ENCODE data around the gene EEF1AKMT4. TPM values are rescaled to one million over a fixed set of nuclear protein-coding genes. Genes with fewer than 3 reads are reported as not detected.

Gene EEF1AKMT4
- total RNA-seq, 1 donor from 2014 or later, result 15.2 TPM

GRCh38 chr3:184305577-184305976 lies 56.1 kb downstream of the EEF1AKMT4 start:
- Mint-ChIP-seq H3K27me3 (ENCODE audit: insufficient read depth) (no peaks in the 10 kb centered on the region), H3K36me3 (ENCODE audit: low read depth) (peaks cover 74% of the 10 kb centered on the region)

DNA sequence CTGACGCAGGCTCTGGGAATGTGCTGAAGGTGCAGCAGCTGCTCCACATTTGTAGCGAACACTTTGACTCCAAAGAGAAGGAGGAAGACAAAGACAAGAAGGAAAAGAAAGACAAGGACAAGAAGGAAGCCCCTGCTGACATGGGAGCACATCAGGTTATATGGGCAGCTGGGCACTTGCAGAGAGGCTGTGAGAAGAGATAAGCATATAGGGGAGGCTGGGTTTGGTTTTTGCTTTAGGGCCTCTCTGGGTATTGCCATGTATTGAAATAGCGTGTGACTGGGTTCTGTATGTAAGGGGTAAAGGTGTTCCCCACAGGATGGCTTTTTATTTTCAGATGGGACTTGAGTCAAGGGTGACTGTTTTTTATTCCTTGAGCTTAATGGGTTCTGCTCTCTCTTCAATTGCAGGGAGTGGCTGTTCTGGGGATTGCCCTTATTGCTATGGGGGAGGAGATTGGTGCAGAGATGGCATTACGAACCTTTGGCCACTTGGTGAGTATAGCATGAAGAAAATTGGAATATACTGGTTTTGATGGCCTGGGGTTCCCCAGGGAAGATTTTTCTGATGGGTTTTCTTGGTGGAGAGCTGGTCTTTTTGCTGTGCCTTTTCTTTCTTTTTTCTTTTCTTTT lies 57.0 kb downstream of the EEF1AKMT4 start:
- H3K36me3 Mint-ChIP-seq (ENCODE audit: low read depth), result peaks cover 68% of the 10 kb centered on the region
- H3K4me3 Mint-ChIP-seq, result no peak overlapping the region
- H3K27ac Mint-ChIP-seq, result no peak overlapping the region
- no peaks in the 10 kb centered on the region for H3K9me3 Mint-ChIP-seq
- H3K27me3 Mint-ChIP-seq (ENCODE audit: insufficient read depth), result no peaks in the 10 kb centered on the region
- peaks cover 17% of the 10 kb centered on the region for H3K4me1 Mint-ChIP-seq (ENCODE audit: low read depth)
- intact Hi-C loops (cut with micrococcal nuclease), result no loop called here
- DNase-seq (ENCODE audit: low spot score), result no peak

More at GRCh38 chr3:184305577-184305976, 56.1 kb downstream of the EEF1AKMT4 start:
- no peak overlapping the region for H3K4me3 Mint-ChIP-seq
- intact Hi-C loops (cut with micrococcal nuclease), result no loop called here
- no peak overlapping the region for H3K27ac Mint-ChIP-seq
- H3K4me1 Mint-ChIP-seq (ENCODE audit: low read depth), result peaks cover 21% of the 10 kb centered on the region
- DNase-seq (ENCODE audit: low spot score), result no peak
- no peaks in the 10 kb centered on the region for H3K9me3 Mint-ChIP-seq

- intact Hi-C loops (cut with micrococcal nuclease), result no loop called here
- Mint-ChIP-seq H3K9me3 (no peaks in the 10 kb centered on the region), H3K27ac (no peak overlapping the region), H3K4me3 (no peak overlapping the region), H3K36me3 (ENCODE audit: low read depth) (peaks cover 56% of the 10 kb centered on the region), H3K27me3 (ENCODE audit: insufficient read depth) (no peaks in the 10 kb centered on the region), H3K4me1 (ENCODE audit: low read depth) (peaks cover 14% of the 10 kb centered on the region)
- no peak for DNase-seq (ENCODE audit: low spot score)
Measured at GRCh38 chr3:184307915-184308314, 58.4 kb downstream of the EEF1AKMT4 start.

Other genes with a start within 250 kb of the EEF1AKMT4 start
- 18.0 and 18.7 TPM in 2 replicates for gene ABCC5, start 231.8 kb upstream of the EEF1AKMT4 start, total RNA-seq
- gene HTR3D, start 217.9 kb upstream of the EEF1AKMT4 start, total RNA-seq, result not detected in 2 replicates
- gene HTR3C, start 196.6 kb upstream of the EEF1AKMT4 start, total RNA-seq, result not detected in 2 replicates
- gene HTR3E, start 152.6 kb upstream of the EEF1AKMT4 start, total RNA-seq, result not detected in 2 replicates
- gene EIF2B5, start 114.3 kb upstream of the EEF1AKMT4 start, total RNA-seq, result 75.6 and 75.9 TPM in 2 replicates
- gene DVL3, start 94.3 kb upstream of the EEF1AKMT4 start, total RNA-seq, result 59.4 and 61.5 TPM in 2 replicates
- 235 and 238 TPM in 2 replicates for gene AP2M1, start 74.8 kb upstream of the EEF1AKMT4 start, total RNA-seq
- gene ABCF3, start 63.5 kb upstream of the EEF1AKMT4 start, total RNA-seq, result 75.2 and 76.4 TPM in 2 replicates
- not detected in 2 replicates for gene VWA5B2, start 20.1 kb upstream of the EEF1AKMT4 start, total RNA-seq
- 86.7 and 89.3 TPM in 2 replicates for gene ALG3, start 710 bp upstream of the EEF1AKMT4 start, total RNA-seq
- 0.15 and 0.52 TPM in 2 replicates for gene CAMK2N2, start 11.9 kb downstream of the EEF1AKMT4 start, total RNA-seq
- gene ECE2, start 26.4 kb downstream of the EEF1AKMT4 start, total RNA-seq, result not detected in 2 replicates
- 251 and 255 TPM in 2 replicates for gene PSMD2, start 49.6 kb downstream of the EEF1AKMT4 start, total RNA-seq
- gene EIF4G1, start 64.9 kb downstream of the EEF1AKMT4 start, total RNA-seq, result 657 and 706 TPM in 2 replicates
- gene FAM131A, start 87.9 kb downstream of the EEF1AKMT4 start, total RNA-seq, result 7.5 and 9.2 TPM in 2 replicates
- 5.2 and 6.6 TPM in 2 replicates for gene CLCN2, start 111.9 kb downstream of the EEF1AKMT4 start, total RNA-seq
- 145 and 151 TPM in 2 replicates for gene POLR2H, start 112.0 kb downstream of the EEF1AKMT4 start, total RNA-seq
- not detected in 2 replicates for gene THPO, start 128.5 kb downstream of the EEF1AKMT4 start, total RNA-seq
- not detected in 2 replicates for gene CHRD, start 130.4 kb downstream of the EEF1AKMT4 start, total RNA-seq

Data from activated T-helper 1 cell treated with anti-CD3 and anti-CD28 coated beads, Interleukin-12 subunit alpha, Interleukin-12 subunit beta, Interleukin-2, Interleukin-4 antibody, amounts not matched to agents 30 ng/mL and 10 ng/mL and 1 ng/mL, durations not matched to agents 14 hours and 24 hours and 36 hours (primary cell).